GM12872 (cell line): ENCODE results near the gene ATP6V0E2.

Source experiments
- TF ChIP-seq, protein P1 (sequence below): IDR thresholded peaks from 3 replicates; pipeline ENCODE4 v1.5.1; 2011; ENCODE audit warnings: low read depth, mild to moderate bottlenecking, low read length, moderate library complexity; ENCODE audit not compliant: insufficient read depth

Gene ATP6V0E2

GRCh38 chr7:149873074-149873969 is at the start of gene ATP6V0E2:
Gene ATP6V0E2 (plus strand): TSS chr7:149873969. CDS start chr7:149874066, 97 bp downstream.
- TF ChIP-seq, protein P1, sequence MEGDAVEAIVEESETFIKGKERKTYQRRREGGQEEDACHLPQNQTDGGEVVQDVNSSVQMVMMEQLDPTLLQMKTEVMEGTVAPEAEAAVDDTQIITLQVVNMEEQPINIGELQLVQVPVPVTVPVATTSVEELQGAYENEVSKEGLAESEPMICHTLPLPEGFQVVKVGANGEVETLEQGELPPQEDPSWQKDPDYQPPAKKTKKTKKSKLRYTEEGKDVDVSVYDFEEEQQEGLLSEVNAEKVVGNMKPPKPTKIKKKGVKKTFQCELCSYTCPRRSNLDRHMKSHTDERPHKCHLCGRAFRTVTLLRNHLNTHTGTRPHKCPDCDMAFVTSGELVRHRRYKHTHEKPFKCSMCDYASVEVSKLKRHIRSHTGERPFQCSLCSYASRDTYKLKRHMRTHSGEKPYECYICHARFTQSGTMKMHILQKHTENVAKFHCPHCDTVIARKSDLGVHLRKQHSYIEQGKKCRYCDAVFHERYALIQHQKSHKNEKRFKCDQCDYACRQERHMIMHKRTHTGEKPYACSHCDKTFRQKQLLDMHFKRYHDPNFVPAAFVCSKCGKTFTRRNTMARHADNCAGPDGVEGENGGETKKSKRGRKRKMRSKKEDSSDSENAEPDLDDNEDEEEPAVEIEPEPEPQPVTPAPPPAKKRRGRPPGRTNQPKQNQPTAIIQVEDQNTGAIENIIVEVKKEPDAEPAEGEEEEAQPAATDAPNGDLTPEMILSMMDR = no peak

DNA sequence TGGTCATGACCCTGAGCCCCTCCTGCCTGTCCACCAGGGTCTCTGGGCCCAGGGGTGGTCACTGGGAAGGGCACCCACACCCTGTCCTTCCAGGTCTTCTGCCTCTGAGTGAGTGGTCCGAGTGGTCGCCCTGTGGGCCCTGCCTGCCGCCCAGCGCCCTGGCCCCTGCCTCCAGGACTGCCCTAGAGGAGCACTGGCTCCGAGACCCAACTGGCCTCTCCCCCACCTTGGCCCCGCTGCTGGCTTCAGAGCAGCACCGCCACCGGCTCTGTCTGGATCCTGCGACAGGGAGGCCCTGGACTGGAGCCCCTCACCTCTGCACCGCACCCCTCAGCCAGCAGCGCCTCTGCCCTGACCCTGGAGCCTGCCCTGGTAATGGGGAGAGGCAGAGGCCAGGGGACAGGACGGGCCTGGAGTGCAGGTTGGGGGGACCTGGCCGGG is 49.4 kb upstream of the ATP6V0E2 start:
- TF ChIP-seq, protein P1 = no peak

DNA sequence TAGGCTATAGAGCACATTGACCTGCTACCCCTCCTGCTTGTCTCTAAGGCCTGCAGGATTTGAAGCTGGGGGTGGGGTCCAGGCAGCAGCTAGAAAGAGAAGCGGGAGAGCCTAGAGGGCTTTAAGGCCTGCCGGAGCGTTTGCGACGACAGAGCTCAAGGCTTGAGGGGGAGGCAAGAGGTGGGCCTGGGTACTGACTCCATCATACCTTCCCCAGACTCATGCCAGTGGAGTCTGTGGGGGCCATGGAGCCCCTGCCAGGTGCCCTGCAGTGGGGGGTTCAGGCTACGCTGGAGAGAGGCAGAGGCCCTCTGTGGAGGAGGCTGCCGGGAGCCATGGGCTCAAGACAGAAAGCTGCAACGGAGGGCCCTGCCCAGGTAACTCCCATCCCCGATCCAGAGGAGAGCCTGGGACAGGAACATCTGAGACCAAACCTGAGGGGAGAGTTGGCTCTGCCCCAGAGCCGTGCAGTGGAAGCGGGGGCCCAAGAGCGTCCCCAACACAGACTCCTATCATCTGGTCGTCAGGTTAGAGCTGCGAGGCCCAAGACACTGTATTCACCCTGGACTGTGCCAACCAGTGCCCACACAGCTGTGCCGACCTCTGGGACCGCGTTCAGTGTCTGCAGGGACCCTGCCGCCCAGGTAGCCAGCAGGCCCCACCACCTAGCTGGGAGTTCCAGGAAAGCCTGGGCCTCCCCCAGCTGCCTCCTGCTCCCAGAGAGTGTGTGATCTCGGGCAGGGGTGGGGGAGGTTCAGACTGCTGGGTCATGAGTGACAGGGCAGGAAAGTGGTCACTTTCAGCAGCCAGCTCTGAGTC is 48.8 kb upstream of the ATP6V0E2 start:
- TF ChIP-seq, protein P1 = no peak

DNA sequence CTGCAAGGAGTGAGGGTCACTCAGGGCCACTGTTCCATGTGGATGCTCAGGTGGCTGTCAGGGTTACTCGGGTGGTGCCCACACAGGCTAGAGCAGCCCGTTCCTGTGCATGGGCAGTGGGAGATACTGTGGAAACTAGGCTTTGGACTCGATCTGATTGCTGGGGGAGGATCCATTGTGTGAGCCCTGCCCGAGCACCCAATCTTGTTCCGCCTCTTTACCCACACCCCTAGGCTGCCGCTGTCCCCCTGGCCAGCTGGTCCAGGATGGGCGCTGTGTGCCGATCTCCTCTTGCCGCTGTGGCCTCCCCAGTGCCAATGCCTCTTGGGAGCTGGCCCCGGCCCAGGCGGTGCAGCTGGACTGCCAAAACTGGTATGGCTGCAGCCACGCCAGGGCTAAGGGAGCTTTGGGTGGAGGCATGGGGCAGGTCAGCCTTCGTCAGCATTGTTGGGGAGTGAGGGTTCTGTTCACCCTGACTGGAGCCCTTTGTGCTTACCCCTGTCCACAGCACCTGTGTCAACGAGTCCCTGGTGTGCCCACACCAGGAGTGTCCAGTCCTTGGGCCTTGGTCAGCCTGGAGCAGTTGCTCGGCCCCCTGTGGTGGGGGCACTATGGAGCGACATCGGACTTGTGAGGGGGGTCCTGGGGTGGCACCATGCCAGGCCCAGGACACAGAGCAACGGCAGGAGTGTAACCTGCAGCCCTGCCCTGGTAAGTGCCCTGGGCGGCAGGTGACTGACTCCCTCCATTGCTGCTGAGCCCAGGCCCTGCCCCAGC is 48.0 kb upstream of the ATP6V0E2 start:
- TF ChIP-seq, protein P1 = no peak

- TF ChIP-seq, protein P1 = no peak
Observed at GRCh38 chr7:149826344-149827088, 47.3 kb upstream of the ATP6V0E2 start.

DNA sequence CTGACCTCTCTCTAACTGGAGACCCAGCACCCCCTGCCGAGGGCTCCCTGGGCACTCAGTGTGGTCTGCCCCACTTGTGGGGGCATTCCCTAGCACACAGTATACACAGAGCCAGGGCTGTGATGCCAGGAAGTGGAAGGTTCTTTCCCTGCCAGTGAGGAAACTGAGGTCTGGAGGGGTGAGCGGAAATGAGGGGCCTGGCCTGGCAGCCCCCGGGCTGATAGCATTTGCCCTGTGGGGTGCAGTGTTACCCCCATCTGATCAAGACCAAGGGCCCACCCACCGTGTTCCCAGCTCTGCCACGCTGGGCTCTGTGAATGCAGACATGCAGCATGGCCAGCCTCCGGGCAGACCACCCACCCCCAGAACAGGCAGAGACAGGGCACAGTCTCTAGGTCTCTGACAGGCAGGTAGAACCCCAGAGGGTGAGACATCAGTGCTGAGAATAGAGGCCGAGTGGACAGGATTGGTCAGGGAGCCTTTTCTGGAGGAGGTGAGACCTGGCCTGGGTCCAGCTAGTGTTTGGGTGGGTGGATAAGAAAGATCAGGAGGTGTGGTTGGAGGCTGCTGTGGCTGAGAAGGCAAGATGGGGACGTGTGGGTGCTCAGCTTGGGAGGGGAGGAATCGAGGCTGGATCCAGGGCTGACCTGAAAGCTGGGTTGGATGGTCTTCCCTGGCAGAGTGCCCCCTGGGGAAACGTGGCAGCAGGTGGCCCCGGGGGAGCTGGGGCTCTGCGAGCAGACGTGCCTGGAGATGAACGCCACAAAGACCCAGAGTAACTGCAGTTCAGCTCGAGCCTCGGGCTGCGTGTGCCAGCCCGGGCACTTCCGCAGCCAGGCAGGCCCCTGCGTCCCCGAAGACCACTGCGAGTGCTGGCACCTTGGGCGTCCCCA is 46.4 kb upstream of the ATP6V0E2 start:
- TF ChIP-seq, protein P1 = no peak
